Stimulated activated CD4-positive, alpha-beta T cell treated with anti-CD3 and anti-CD28 coated beads, Interleukin-12 subunit alpha, Interleukin-12 subunit beta, amount 100 ng/mL, for 48 hours (primary cell): ENCODE results near the gene CCDC148.
A peak's percentile ranks its signal among the peaks of the same experiment; 100 is the strongest.
"Not testable (repeated sequence)": the region's sequence is repeated elsewhere in the genome, so short reads cannot be mapped to it uniquely, and the experiment has no call there.

Source experiments
- DNase-seq, 3 donors: peaks; one replicate each; pipeline ENCODE4 v3.0.0-alpha.2; 2020; ENCODE audit warnings: low read depth in 2 of 3, low spot score in 1 of 3

Gene CCDC148

GRCh38 chr2:158439062-158439461, 17.5 kb downstream of the CCDC148 start:
- DNase-seq: not testable (repeated sequence)

DNA sequence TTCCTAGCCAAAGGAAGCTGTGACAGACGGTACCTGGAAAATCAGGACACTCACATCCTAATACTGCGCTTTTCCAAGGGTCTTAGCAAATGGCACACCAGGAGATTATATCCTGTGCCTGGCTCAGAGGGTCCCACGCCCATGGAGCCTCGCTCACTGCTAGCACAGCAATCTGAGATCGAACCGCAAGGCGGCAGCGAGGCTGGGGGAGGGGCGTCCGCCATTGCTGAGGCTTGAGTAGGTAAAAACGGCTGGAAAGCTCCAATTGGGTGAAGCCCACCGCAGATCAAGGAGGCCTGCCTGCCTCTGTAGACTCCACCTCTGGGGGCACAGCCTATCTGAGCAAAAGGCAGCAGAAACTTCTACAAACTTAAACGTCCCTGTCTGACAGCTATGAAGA, 22.8 kb downstream of the CCDC148 start:
- DNase-seq: not testable (repeated sequence)

DNA sequence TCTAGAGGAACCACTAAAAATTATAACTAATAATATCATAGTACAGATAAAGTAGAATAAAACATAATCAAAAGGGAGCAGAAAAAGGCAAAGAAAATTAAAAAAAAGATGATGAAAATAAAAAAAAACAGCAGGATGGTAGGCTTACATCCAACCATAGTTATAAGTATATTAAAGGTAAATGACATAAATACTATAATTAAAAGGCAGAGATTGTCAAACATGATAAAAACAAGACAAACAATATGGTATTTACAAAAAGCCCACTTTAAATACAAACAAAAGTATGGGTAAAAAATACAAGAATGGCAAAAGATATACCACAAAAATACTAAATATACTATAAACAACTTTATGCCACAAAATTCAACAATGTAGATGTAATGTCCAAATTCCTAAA, 24.4 kb downstream of the CCDC148 start:
- DNase-seq: no peak

DNA sequence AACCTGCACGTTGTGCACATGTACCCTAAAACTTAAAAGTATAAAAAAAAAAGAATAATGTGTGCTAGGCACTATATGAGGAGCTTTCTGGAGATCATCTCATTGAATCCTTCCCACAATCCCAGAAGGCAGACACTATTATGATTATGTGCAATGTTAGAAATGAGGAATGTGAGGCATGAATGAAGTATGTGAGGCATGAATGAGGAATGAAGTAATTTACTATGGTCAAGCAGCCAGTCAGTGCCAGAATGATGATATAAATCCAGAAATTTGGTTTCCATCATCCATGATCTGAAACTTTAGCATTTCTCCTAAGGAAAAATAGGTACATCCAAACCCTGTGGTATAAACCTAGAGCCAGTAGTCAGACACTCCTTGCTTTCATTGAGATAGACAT, 42.0 kb downstream of the CCDC148 start:
- no peak for DNase-seq

DNA sequence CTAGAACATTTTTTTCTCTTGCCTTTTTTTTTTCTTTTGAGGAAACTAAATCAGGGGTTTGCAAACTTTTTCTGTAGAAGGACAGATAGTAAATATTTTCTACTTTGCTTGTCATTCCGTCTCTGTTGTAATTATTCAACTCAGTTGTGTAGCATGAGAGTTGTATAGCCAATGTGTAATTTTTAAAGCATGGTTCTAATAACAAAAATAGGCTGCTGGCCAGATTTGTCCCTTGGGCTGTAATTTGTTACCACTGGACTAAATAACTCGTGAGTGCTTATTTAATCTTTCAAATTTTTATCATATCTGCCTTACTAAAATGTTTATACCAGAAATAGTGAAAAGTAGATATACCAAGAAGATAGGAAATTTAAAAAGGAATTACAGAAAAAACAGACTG, 43.0 kb downstream of the CCDC148 start:
- no peak for DNase-seq

- DNase-seq: no peak
Observed at GRCh38 chr2:158412206-158412605, 44.3 kb downstream of the CCDC148 start.

- DNase-seq: no peak
Observed at GRCh38 chr2:158411748-158412147, 44.8 kb downstream of the CCDC148 start.

DNA sequence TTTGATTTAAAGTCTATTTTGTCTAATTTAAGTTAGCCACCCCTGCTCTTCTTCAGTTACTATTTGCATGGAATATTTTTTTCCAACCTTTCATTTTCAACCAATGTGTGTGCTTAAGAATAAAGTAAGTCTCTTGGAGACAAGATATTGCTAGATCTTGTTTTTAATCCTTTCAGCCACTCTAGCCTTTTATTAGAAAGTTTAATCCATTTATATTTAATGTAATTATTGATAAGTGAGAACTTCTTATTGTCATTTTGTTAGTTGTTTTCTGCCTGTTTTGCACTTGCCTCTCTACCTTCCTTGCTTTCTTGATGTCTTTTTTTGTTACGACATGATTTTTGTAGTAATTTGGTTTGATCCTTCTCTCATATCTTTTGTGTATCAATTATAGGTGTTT, 46.4 kb downstream of the CCDC148 start:
- no peak for DNase-seq

DNA sequence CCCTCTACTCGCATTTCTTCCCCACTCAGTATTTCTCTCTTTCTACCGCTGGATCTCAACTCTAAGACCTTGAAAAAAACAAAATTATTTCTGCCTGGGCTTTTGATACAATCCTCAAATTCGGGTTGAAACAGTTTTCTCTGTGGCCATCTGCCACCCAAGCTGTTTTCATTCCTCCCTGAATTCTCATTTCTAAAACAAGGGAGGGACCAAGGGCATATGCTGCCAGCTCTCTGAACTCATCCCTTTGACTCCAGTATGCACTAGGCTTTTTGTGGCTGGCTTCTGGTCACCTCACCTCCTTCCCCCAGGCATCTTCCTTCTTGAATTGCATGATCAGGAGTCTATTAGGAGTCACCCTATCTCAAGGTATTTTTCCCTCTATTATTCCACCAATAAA, 49.5 kb downstream of the CCDC148 start:
- no peak for DNase-seq

DNA sequence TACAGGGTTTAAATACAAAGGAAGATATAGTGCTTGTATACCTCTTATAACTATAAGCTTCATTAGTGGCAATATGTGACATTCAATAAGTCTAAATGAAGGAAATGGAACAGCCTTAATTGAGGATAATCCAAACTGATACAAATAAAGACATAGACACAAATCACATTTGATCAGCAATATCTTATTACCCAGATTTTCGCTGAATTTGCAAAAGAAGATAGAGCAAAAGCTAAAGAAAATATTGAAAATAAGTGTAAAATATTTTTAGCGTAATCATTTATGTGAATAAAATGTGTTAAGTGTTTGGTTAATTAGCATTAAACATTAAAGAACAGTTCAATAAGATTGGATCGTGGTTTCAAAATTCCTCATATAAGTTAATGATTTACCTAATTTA, 51.2 kb downstream of the CCDC148 start:
- DNase-seq: no peak

- DNase-seq: no peak
Observed at GRCh38 chr2:158403237-158403636, 53.3 kb downstream of the CCDC148 start.

- DNase-seq: no peak
Observed at GRCh38 chr2:158402665-158403064, 53.9 kb downstream of the CCDC148 start.

DNA sequence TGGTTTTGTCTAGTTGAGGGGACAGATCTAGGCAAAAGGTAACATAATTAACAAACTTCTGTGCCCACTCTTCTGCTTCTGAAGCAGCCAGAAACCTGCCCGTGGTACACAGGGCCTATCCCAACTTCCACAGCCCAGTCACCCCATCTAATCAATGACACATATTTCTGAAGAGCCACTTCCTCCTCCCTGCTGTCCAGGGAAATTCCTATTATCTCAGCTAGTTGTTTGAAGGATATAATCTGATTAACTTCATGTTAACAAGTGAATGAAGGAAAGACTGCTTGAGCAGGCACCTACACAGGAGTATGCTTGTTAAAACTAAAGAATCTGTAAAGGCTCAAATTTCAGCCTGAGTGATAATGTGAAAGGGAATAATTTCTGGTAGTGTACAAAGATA, 61.4 kb downstream of the CCDC148 start:
- no peak for DNase-seq

DNA sequence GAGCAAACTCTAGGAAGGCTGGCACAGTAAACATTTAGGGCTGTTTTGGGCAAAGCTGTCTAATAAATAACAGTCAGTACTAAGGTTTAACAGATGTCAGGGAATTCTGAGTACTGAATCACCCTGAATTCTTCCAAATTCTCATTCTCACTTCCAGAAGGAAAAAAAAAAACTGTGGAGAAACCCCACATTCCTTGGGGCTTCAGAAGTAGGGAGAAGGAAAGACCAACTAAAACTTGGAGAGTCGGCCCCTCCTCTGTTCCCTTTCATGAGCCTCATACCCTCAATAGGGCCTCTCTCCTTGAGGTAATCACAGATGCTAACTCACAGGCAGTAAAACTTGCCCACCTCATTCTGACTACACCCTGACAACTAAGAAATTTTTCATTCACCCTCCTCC, 62.1 kb downstream of the CCDC148 start:
- no peak for DNase-seq

DNA sequence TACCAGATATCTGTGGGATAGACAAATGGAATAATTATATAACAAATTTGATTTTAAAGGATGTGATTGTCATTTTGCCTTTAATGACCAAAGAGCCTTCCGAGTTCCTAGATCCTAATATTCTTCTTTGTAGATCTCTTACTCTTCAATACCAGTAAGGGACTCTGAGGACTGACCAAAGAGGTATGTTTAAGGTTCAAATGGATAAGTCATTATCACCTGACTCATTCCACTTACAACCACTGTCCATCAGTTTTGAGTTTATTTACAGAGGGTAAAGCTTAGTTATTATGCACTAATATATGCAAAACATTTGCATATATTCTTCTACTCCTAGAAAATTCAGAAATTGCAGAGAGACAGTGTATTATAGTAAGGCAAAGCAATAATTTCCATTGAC, 62.7 kb downstream of the CCDC148 start:
- DNase-seq: no peak

GRCh38 chr2:158392687-158393086, 63.9 kb downstream of the CCDC148 start:
- DNase-seq: no peak

DNA sequence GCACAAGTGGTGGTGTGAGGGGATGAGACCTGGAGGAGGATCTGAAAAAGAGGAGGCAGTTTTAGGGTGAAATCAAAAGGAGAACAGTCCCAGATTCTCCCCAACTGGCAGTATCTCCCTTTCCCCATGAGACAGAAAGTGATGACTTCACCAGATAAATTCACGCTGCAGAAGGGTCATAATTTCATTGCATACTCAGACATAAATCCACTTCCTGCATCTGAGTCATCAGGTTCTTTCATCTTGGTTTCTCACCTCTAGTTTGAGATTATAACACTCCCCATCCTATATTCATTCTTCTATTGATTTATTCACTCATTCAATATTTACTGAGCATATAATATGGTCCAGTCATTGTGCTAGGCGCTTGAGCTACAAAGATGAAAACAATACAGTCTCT, 64.7 kb downstream of the CCDC148 start:
- peak in 1 of 3 donors; percentile 1 for DNase-seq

GRCh38 chr2:158391361-158391760, 65.2 kb downstream of the CCDC148 start:
- no peak for DNase-seq

DNA sequence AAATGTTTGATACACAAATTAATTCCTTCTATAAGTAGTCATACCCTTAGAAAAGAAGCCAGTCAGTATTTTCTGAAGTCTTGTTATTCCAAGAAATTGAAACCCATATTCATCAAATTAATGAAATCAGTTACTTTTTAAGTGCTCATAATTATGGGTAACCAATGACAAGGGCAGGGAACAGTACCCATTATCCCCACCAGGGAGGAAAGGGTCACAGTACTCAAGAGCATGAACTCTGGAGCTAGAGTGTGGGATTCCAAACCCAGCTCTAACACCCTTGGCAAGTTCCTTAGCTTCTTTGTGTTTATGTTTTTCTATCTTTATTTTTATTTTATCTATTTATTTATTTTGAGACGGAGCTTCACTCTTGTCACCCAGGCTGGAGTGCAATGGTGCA, 68.4 kb downstream of the CCDC148 start:
- DNase-seq: no peak

- no peak for DNase-seq
Observed at GRCh38 chr2:158385646-158386045, 70.9 kb downstream of the CCDC148 start.

GRCh38 chr2:158381978-158382377, 74.6 kb downstream of the CCDC148 start:
- no peak for DNase-seq

DNA sequence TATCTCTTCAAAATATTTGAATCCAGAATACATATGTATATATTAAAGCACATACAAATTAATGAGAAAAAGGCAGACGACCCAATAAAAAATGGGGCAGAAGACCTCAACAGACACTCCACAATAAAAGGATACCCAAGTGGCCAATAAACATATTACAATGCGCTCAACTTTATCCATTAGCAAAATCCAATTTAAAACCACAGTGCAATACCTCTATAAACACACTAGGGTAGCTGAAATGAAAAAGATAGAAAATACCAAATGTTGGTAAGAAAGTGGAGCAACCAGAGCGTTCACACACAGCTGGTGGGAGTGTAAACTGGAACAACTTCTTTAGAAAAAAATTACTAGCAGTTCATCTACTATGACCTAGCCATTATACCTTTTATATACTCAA, 75.3 kb downstream of the CCDC148 start:
- no peak for DNase-seq

- DNase-seq: no peak
Observed at GRCh38 chr2:158380746-158381145, 75.8 kb downstream of the CCDC148 start.

GRCh38 chr2:158378926-158379325, 77.6 kb downstream of the CCDC148 start:
- no peak for DNase-seq
